GM12878 (cell line): Measurements from ENCODE around the gene ARHGAP15. TPM values are rescaled to one million over a fixed set of nuclear protein-coding genes. Genes with fewer than 3 reads are reported as not detected.

ENCODE experiments used
- ATAC-seq: fragments of 200-7000 bp; cut with Tn5 transposase; 3 replicates; pipeline ENCODE4 v1.9.1; 2020; ENCODE audit warnings: mild to moderate bottlenecking, moderate library complexity
- BruUV-seq: library from RNA; stranded (reverse); fragments of 400-500 nt; replicated peaks from 2 replicates; lab custom pipeline; 2021; lab: Mats Ljungman, UMichigan
- CTCF ChIA-PET: fragments of 300-600 bp; sonication (Branson Sonifier 250); formaldehyde crosslinking; extraction: SDS; loops from one replicate; lab custom pipeline; 2021; ENCODE audit warnings: inconsistent platforms; lab: Yijun Ruan, JAX
- POLR2A ChIA-PET: fragments of 350-600 bp; formaldehyde crosslinking; extraction: SDS; loops from one replicate; lab custom pipeline; 2021; ENCODE audit warnings: inconsistent platforms; lab: Charles Lee
- RAD21 ChIA-PET: fragments of 300-600 bp; sonication (Branson Sonifier 250); formaldehyde crosslinking; loops from one replicate; lab custom pipeline; 2023; ENCODE audit warnings: antibody characterized with exemption; ENCODE audit not compliant: unreplicated experiment; lab: Charles Lee
- SMC1A ChIA-PET: fragments of 300-600 bp; sonication (Branson Sonifier 250); formaldehyde crosslinking; loops from one replicate; lab custom pipeline; 2023; ENCODE audit not compliant: unreplicated experiment, uncharacterized antibody; lab: Charles Lee
- DNase-seq: peaks from one replicate; pipeline ENCODE4 v3.0.0-alpha.2; 2011; ENCODE audit warnings: low read depth, low spot score
- FAIRE-seq: peaks from 3 replicates; lab custom pipeline; 2011; peaks lifted over from hg19 to GRCh38; lab: Jason Lieb, UNC
- H2AFZ ChIP-seq: 2 replicates; pipeline ENCODE4 v1.6.0; 2011; ENCODE audit warnings: low read depth, low read length, control low read depth; ENCODE audit not compliant: control insufficient read depth
- H3K27ac ChIP-seq: 2 replicates; pipeline ENCODE4 v1.5.1; 2011; ENCODE audit warnings: control low read depth; ENCODE audit not compliant: control insufficient read depth, insufficient read depth
- H3K27me3 ChIP-seq, 2 experiments: replicated peaks in 1 of 2; 2 replicates each; pipeline versions ENCODE4 v1.6.0 to v1.6.1; 2011; ENCODE audit warnings: low read length in 1 of 2; ENCODE audit not compliant: control insufficient read depth in 2 of 2, insufficient read depth in 2 of 2
- H3K36me3 ChIP-seq, 2 experiments: 2 replicates each; pipeline ENCODE4 v1.5.1; 2011; ENCODE audit warnings: low read length in 1 of 2; ENCODE audit not compliant: control insufficient read depth in 2 of 2, insufficient read depth in 2 of 2
- H3K4me1 ChIP-seq: 2 replicates; pipeline ENCODE4 v1.6.1; 2011; ENCODE audit warnings: mild to moderate bottlenecking, low read length, moderate library complexity, mixed read lengths; ENCODE audit not compliant: control insufficient read depth, insufficient read depth
- H3K4me2 ChIP-seq: 2 replicates; pipeline ENCODE4 v1.6.0; 2011; ENCODE audit warnings: control low read depth; ENCODE audit not compliant: control insufficient read depth, insufficient read depth
- H3K4me3 ChIP-seq: fragments of 200-600 bp; sonication (generic); 2 replicates; pipeline ENCODE4 v1.5.1; 2016
- H3K79me2 ChIP-seq: 2 replicates; pipeline ENCODE4 v1.6.0; 2011; ENCODE audit warnings: low read length; ENCODE audit not compliant: control insufficient read depth, insufficient read depth
- H3K9ac ChIP-seq: 2 replicates; pipeline ENCODE4 v1.8.0; 2011; ENCODE audit warnings: low read length, control low read depth, mixed read lengths; ENCODE audit not compliant: control insufficient read depth, insufficient read depth
- H3K9me3 ChIP-seq: replicated peaks from 3 replicates; pipeline ENCODE4 v1.5.1; 2011; ENCODE audit warnings: mild to moderate bottlenecking, low read length; ENCODE audit not compliant: control insufficient read depth, insufficient read depth
- H4K20me1 ChIP-seq: 2 replicates; pipeline ENCODE4 v1.6.0; 2011; ENCODE audit not compliant: control insufficient read depth, insufficient read depth
- MTA2 ChIP-seq: fragments of 450-650 bp; IDR thresholded peaks from 2 replicates; pipeline ENCODE4 v1.6.1; 2016; ENCODE audit warnings: low read depth, mild to moderate bottlenecking, moderate library complexity
- WGBS: methylation state at CpG from one replicate; pipeline ENCODE4 v1.1.6; 2016; ENCODE audit warnings: low lambda C conversion rate; ENCODE audit not compliant: insufficient replicate concordance, insufficient coverage; ENCODE audit errors: missing lambda C conversion rate; 5-methylcytosine and 5-hydroxymethylcytosine counted together
- in situ Hi-C: fragments of 300-500 bp; cut with MboI; formaldehyde crosslinking; loops from 9 replicates; pipeline ENCODE4 v1.14.3; 2018; ENCODE audit warnings: mixed read lengths
- intact Hi-C: fragments of 100-400 bp; cut with micrococcal nuclease; formaldehyde crosslinking; loops from one replicate; pipeline ENCODE4 v1.14.2; 2022; ENCODE audit not compliant: unreplicated experiment
- polyA plus RNA-seq, 11 experiments: library from polyadenylated mRNA; depleted of rRNA in 4 of 11; unstranded in 6 of 11; stranded (reverse) in 5 of 11; fragments of >200 nt; fragmentation: Nextera tagmentation in 4 of 11; fragmentation: Illumina TruSeq in 1 of 11; extraction: Ambion mirVana in 4 of 11; extraction: Trizol in 1 of 11; gene quantifications; 1 replicate in 1 of 11; 2 replicates in 10 of 11; pipeline versions ENCODE4 v1.2.1 to v1.2.3, GENCODE V29; 2011 to 2016; ENCODE audit warnings: inconsistent platforms in 2 of 11, missing spikeins in 2 of 11, low read depth in 1 of 11
- total RNA-seq, 4 experiments: library from RNA; depleted of rRNA in 3 of 4; stranded (reverse); fragments of >200 nt in 3 of 4; fragmentation: Illumina TruSeq in 1 of 4; extraction: Trizol in 1 of 4; gene quantifications; 2 replicates each; pipeline versions ENCODE4 v1.2.1 to v1.2.3, GENCODE V29; 2013 to 2021
- TF ChIP-seq, protein P1 (sequence below): fragments of 450-650 bp; IDR thresholded peaks from 2 replicates; pipeline ENCODE4 v1.6.1; 2017; ENCODE audit warnings: low read depth, mild to moderate bottlenecking, moderate library complexity
- TF ChIP-seq, protein P2 (sequence below): fragments of 450-650 bp; formaldehyde crosslinking; IDR thresholded peaks from 2 replicates; pipeline ENCODE4 v1.4.0; 2022; ENCODE audit warnings: mild to moderate bottlenecking, moderate library complexity
- TF ChIP-seq, protein P3 (sequence below): IDR thresholded peaks from 2 replicates; pipeline ENCODE4 v1.6.1; 2012; ENCODE audit warnings: improper control_type of control experiment, low read depth, low read length; ENCODE audit not compliant: insufficient replicate concordance

ARHGAP15 gene
- total and polyA plus RNA-seq, 10 of the 15 experiments (the other 5 are each of a cell fraction or from before 2014, with no cell fraction given): 38.0 to 92.6 (median 66.7) TPM

DNA sequence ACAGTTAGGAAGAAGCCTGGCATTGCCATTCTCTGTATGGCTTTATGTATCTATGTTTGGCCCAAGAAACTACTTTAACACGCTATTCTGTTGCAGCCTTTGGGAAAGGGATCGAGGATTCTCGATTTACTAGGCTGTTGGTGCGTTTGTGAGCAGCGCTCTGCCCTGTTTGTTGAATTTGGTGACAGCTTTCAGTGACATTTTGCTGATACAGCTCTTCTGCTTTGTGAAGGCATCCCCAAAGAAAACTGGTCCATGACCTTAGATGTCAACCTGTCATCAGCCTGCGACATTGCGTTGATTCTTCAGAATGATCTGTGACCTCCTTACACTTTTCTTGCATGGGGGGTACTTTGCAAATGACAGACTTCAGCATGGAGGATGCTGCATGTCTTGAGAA lies 431.5 kb downstream of the ARHGAP15 start:
- no peak overlapping the region for H2AFZ ChIP-seq
- no peak overlapping the region for H3K4me3 ChIP-seq
- no peaks in the 10 kb centered on the region for H3K79me2 ChIP-seq
- no peaks in the 10 kb centered on the region for H3K27me3 ChIP-seq
- no peak overlapping the region for H3K9ac ChIP-seq
- peaks cover 5% of the 10 kb centered on the region; the same call in 1 of the 2 replicates for H3K4me1 ChIP-seq
- intact Hi-C loops: no loop called here
- no peaks in the 10 kb centered on the region for H3K9me3 ChIP-seq
- DNase-seq: no peak
- CTCF ChIA-PET: no interaction called here
- in situ Hi-C loops: no loop called here
- RAD21 ChIA-PET: interaction anchor here (0.7 kb wide), 1 partner anchor 9 kb away, joined by 3 read pairs; no protein-coding TSS in a partner anchor
- ATAC-seq: no peak
- SMC1A ChIA-PET: no interaction called here
- POLR2A ChIA-PET: interaction anchor here (0.5 kb wide), 1 partner anchor 461 kb away, joined by 9 read pairs; no protein-coding TSS in a partner anchor
- no peak overlapping the region for H3K4me2 ChIP-seq
- 0 out of 4 replicates have a peak, but pooled peaks cover 0 to 3% of the 10 kb centered on the region in 2 experiments for H3K36me3 ChIP-seq
- H4K20me1 ChIP-seq: no peaks in the 10 kb centered on the region
- FAIRE-seq: no peak
- H3K27ac ChIP-seq: no peak overlapping the region
- no TSS peak for BruUV-seq
- no peak for TF ChIP-seq MTA2
- 99% methylated on average over 7 of the region's 7 CpGs for WGBS

DNA sequence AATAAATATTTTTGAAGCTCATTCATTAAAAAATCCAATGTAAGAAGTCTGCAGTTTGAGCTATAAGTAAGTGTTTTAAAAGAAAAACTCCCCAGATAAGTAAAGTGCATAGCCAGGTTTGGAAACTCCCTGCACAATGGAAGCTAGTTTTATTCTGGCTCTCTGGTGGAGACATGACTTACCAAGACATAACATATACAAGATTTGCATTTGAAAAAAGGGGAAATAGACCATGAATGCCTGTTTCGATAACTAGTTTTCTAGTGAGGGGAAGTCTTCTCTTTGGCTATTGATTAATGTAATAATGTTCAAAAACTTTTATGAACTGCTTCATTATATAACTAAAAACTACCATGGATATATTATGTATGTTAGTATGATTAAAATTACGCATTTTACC lies 435.2 kb downstream of the ARHGAP15 start:
- no peak overlapping the region for H2AFZ ChIP-seq
- WGBS: 98% methylated on average over 2 of the region's 2 CpGs
- in situ Hi-C loops (no loop called here), intact Hi-C loops (no loop called here)
- no peaks in the 10 kb centered on the region for H3K79me2 ChIP-seq
- SMC1A ChIA-PET: interaction anchor here (0.7 to 1.6 kb wide), 6 partner anchors 12 to 370 kb away, joined by 3 to 6 read pairs (median 4); no protein-coding TSS in a partner anchor
- H3K4me3 ChIP-seq: no peak overlapping the region
- ATAC-seq: peak; percentile 99
- no peaks in the 10 kb centered on the region; a peak in 1 of 4 replicates for H3K36me3 ChIP-seq
- no TSS peak for BruUV-seq
- H3K4me2 ChIP-seq: peak overlapping the region; percentile 27; the same call in 1 of the 2 replicates
- peak overlapping the region; percentile 70 for H3K27ac ChIP-seq
- H4K20me1 ChIP-seq: no peaks in the 10 kb centered on the region
- CTCF ChIA-PET: interaction anchor here (0.9 to 1.0 kb wide), 2 partner anchors 11 to 33 kb away, joined by 3 read pairs; no protein-coding TSS in a partner anchor
- FAIRE-seq: no peak
- RAD21 ChIA-PET: interaction anchor here (1.7 to 1.8 kb wide), 2 partner anchors 13 to 87 kb away, joined by 5 read pairs; no protein-coding TSS in a partner anchor
- peak; percentile 31 for DNase-seq
- no peaks in the 10 kb centered on the region for H3K27me3 ChIP-seq
- H3K9me3 ChIP-seq: no peaks in the 10 kb centered on the region; the same call in 2 of the 3 replicates
- POLR2A ChIA-PET: no interaction called here
- no peak overlapping the region for H3K9ac ChIP-seq
- H3K4me1 ChIP-seq: peaks cover 5% of the 10 kb centered on the region; the same call in 1 of the 2 replicates
- TF ChIP-seq, protein P1, sequence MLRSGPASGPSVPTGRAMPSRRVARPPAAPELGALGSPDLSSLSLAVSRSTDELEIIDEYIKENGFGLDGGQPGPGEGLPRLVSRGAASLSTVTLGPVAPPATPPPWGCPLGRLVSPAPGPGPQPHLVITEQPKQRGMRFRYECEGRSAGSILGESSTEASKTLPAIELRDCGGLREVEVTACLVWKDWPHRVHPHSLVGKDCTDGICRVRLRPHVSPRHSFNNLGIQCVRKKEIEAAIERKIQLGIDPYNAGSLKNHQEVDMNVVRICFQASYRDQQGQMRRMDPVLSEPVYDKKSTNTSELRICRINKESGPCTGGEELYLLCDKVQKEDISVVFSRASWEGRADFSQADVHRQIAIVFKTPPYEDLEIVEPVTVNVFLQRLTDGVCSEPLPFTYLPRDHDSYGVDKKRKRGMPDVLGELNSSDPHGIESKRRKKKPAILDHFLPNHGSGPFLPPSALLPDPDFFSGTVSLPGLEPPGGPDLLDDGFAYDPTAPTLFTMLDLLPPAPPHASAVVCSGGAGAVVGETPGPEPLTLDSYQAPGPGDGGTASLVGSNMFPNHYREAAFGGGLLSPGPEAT: peak; percentile 89
- TF ChIP-seq, protein P2, sequence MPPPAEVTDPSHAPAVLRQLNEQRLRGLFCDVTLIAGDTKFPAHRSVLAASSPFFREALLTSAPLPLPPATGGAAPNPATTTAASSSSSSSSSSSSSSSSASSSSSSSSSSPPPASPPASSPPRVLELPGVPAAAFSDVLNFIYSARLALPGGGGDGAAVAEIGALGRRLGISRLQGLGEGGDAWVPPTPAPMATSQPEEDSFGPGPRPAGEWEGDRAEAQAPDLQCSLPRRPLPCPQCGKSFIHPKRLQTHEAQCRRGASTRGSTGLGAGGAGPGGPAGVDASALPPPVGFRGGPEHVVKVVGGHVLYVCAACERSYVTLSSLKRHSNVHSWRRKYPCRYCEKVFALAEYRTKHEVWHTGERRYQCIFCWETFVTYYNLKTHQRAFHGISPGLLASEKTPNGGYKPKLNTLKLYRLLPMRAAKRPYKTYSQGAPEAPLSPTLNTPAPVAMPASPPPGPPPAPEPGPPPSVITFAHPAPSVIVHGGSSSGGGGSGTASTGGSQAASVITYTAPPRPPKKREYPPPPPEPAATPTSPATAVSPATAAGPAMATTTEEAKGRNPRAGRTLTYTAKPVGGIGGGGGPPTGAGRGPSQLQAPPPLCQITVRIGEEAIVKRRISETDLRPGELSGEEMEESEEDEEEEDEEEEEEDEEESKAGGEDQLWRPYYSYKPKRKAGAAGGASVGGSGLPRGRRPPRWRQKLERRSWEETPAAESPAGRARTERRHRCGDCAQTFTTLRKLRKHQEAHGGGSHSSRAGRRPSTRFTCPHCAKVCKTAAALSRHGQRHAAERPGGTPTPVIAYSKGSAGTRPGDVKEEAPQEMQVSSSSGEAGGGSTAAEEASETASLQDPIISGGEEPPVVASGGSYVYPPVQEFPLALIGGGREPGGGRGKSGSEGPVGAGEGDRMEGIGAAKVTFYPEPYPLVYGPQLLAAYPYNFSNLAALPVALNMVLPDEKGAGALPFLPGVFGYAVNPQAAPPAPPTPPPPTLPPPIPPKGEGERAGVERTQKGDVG (CRISPR knock-in tag): no peak
- TF ChIP-seq, protein P3, sequence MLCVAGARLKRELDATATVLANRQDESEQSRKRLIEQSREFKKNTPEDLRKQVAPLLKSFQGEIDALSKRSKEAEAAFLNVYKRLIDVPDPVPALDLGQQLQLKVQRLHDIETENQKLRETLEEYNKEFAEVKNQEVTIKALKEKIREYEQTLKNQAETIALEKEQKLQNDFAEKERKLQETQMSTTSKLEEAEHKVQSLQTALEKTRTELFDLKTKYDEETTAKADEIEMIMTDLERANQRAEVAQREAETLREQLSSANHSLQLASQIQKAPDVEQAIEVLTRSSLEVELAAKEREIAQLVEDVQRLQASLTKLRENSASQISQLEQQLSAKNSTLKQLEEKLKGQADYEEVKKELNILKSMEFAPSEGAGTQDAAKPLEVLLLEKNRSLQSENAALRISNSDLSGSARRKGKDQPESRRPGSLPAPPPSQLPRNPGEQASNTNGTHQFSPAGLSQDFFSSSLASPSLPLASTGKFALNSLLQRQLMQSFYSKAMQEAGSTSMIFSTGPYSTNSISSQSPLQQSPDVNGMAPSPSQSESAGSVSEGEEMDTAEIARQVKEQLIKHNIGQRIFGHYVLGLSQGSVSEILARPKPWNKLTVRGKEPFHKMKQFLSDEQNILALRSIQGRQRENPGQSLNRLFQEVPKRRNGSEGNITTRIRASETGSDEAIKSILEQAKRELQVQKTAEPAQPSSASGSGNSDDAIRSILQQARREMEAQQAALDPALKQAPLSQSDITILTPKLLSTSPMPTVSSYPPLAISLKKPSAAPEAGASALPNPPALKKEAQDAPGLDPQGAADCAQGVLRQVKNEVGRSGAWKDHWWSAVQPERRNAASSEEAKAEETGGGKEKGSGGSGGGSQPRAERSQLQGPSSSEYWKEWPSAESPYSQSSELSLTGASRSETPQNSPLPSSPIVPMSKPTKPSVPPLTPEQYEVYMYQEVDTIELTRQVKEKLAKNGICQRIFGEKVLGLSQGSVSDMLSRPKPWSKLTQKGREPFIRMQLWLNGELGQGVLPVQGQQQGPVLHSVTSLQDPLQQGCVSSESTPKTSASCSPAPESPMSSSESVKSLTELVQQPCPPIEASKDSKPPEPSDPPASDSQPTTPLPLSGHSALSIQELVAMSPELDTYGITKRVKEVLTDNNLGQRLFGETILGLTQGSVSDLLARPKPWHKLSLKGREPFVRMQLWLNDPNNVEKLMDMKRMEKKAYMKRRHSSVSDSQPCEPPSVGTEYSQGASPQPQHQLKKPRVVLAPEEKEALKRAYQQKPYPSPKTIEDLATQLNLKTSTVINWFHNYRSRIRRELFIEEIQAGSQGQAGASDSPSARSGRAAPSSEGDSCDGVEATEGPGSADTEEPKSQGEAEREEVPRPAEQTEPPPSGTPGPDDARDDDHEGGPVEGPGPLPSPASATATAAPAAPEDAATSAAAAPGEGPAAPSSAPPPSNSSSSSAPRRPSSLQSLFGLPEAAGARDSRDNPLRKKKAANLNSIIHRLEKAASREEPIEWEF: peak; percentile 93
